ENCODE results near the gene SPINK9.

SPINK9 gene

GRCh38 chr5:148335259-148335658 lies at the start of gene SPINK9:
SPINK9 (plus strand) TSS chr5:148335559; CDS start chr5:148335614, 55 bp downstream.
- TF ChIP-seq ZFX (IDR thresholded peaks at IDR 0.05; ENCODE audit: borderline replicate concordance) (no peak), CTCF (IDR thresholded peaks at IDR 0.05) (no peak)
- no peak within 1 kb of the TSS for H3K27ac ChIP-seq

GRCh38 chr5:148290271-148291195 lies 44.8 kb upstream of the SPINK9 start:
- H3K27ac ChIP-seq = no peak overlapping the region
- TF ChIP-seq CTCF (IDR thresholded peaks at IDR 0.05) (peak; percentile 72), ZFX (IDR thresholded peaks at IDR 0.05; ENCODE audit: borderline replicate concordance) (no peak)

- no peak for TF ChIP-seq ZFX (IDR thresholded peaks at IDR 0.05; ENCODE audit: borderline replicate concordance)
- TF ChIP-seq CTCF (IDR thresholded peaks at IDR 0.05) = no peak
Measured at GRCh38 chr5:148297731-148298130, 37.6 kb upstream of the SPINK9 start.

GRCh38 chr5:148306446-148306845 lies 28.9 kb upstream of the SPINK9 start:
- no peak overlapping the region for H3K27ac ChIP-seq
- TF ChIP-seq CTCF (IDR thresholded peaks at IDR 0.05) (no peak), ZFX (IDR thresholded peaks at IDR 0.05; ENCODE audit: borderline replicate concordance) (no peak)

More at GRCh38 chr5:148297731-148298130, 37.6 kb upstream of the SPINK9 start:
- no peak overlapping the region for H3K27ac ChIP-seq

- TF ChIP-seq ZFX (IDR thresholded peaks at IDR 0.05; ENCODE audit: borderline replicate concordance) (no peak), CTCF (IDR thresholded peaks at IDR 0.05) (no peak)
- no peak overlapping the region for H3K27ac ChIP-seq
Measured at GRCh38 chr5:148309019-148309418, 26.3 kb upstream of the SPINK9 start.

GRCh38 chr5:148309746-148310145 lies 25.6 kb upstream of the SPINK9 start:
- TF ChIP-seq CTCF (IDR thresholded peaks at IDR 0.05) (no peak), ZFX (IDR thresholded peaks at IDR 0.05; ENCODE audit: borderline replicate concordance) (no peak)

GRCh38 chr5:148311484-148311883 lies 23.9 kb upstream of the SPINK9 start:
- H3K27ac ChIP-seq = no peak overlapping the region
- TF ChIP-seq CTCF (IDR thresholded peaks at IDR 0.05) (no peak), ZFX (IDR thresholded peaks at IDR 0.05; ENCODE audit: borderline replicate concordance) (no peak)

More at GRCh38 chr5:148309746-148310145, 25.6 kb upstream of the SPINK9 start:
- no peak overlapping the region for H3K27ac ChIP-seq
